ENCODE measurements around the gene FOXN3.

The FOXN3 gene

GRCh38 chr14:89382487-89382886 lies 34.5 kb downstream of the FOXN3 start:
- no peak for DNase-seq

DNA sequence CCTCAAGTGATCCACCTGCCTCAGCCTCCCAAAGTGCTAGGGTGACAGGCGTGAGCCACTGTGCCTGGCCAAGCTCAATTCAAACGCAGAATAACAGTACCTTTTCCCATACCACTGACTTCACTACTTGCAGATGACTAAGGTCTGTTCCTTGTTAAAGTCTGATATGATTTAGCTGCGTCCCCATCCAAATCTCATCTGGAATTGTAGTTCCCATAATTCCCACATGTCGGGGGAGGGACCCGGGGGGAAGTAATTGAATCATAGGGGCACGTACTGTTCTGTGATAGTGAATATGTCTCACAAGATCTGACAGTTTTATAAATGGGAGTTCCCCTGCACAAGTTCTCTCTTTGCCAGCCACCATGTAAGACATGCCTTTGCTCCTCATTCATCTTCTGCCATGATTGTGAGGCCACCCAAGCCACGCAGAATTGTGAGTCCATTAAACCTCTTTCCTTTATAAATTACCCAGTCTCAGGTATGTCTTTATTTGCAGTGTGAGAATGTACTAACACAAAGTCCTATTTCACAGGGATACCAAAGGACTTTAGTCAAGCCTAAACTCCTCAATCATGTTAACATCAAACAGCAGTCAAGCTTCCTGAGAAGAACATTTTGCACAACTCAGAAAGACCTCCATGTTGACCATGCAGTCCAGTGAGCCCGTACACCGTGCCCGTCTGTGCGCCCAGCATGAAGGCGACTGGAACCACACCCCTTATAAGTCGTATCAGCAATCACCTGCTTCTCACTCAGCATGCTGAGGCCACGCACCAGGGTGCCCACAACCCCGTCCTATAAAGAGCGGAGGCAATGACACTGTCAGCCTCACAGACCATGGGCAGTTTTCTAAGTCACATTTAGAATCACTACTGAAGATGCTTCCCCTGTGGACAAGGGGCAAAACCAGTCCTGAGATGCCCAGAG lies 36.9 kb downstream of the FOXN3 start:
- no peak for DNase-seq

DNA sequence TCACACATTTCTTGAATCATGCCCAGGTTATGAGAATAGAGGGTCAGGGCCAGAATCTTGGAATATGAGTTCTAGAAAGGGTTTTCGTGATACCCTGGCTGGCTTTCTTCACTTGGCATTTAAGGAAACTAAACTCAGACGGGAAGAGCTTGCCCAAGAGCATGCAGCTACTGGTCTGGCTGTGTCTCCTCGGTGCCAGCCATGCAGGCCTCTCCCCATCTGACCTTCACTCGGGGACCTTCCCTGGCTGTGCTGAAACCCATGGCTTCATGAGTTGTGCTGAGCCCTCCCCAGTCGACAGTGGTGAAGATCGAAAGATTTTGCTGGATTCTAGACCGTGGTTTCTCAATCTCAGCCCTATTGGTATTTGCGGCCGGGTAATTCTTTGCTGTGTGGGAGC lies 38.0 kb downstream of the FOXN3 start:
- DNase-seq, result no peak

GRCh38 chr14:89378119-89378518 lies 38.9 kb downstream of the FOXN3 start:
- no peak for DNase-seq

DNA sequence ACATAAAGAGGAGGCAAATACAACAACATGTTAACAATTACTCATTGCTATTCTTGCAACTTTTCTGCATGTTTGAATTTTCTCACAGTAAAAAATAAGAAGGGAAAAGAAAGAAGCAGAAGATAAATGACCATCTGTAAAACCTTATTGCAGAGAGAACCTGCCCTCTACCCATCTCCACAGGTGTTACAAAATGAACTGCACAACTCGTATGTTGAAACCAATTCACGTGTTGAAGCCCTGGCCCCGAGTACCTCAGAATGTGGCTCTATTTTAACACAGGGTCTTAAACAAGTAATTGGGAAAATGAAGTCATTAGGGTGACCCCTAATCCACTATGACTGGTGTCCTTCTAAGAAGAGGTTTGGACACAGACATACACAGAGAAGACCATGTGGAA lies 39.5 kb downstream of the FOXN3 start:
- DNase-seq, result no peak

DNA sequence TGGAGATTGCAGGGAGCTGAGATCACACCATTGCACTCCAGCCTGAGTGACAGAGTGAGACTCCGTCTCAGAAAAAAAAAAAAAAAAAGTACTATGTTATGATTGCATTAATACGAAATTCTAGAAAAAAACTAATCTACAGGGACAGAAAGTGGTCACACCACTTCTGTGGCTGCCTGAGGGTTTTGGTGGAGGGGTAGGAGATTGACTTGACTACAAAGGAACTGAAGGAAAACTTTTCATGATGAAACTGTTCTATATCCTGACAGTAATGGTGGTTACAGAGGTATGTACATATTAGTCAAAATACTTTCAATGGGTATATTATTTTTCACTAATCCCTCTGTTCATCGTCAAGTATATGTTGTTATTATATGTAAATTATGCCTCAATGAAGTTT lies 42.1 kb downstream of the FOXN3 start:
- no peak for DNase-seq

DNA sequence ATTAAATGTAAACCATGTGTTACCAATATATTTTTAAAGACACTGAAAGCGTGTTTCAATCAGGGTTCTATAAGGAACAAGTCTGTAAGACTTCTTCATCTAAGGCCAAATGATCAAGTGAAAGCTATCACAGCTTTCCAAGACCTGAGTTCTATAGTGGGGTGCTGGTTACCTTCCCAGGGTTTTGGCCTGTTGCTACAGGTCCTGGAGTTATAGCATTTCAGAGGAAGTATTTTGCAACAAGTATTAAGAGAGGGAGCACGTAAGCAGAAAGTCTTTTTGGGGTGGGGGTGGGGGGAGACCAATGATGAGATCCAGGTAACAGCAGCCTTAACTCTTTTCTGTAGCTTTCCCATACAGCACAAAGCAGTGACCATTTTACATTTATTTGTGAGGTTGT lies 43.8 kb downstream of the FOXN3 start:
- no peak for DNase-seq

DNA sequence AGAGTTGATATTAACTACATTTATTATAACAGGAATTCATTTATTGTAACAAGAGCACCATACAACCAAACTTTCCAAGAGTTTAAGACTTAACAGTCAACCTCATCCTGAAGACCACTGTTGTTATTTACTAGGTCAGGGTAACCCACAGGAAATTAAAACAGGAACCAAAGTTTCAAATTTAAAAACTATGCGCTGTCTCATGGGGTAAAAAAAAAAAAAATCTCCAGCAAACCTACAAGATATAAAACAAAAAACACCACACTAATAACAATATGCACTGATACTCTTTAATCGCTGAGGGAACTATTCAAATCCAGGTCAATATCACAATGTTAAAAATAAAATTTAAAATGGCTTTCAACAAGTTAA lies 44.5 kb downstream of the FOXN3 start:
- no peak for DNase-seq

DNA sequence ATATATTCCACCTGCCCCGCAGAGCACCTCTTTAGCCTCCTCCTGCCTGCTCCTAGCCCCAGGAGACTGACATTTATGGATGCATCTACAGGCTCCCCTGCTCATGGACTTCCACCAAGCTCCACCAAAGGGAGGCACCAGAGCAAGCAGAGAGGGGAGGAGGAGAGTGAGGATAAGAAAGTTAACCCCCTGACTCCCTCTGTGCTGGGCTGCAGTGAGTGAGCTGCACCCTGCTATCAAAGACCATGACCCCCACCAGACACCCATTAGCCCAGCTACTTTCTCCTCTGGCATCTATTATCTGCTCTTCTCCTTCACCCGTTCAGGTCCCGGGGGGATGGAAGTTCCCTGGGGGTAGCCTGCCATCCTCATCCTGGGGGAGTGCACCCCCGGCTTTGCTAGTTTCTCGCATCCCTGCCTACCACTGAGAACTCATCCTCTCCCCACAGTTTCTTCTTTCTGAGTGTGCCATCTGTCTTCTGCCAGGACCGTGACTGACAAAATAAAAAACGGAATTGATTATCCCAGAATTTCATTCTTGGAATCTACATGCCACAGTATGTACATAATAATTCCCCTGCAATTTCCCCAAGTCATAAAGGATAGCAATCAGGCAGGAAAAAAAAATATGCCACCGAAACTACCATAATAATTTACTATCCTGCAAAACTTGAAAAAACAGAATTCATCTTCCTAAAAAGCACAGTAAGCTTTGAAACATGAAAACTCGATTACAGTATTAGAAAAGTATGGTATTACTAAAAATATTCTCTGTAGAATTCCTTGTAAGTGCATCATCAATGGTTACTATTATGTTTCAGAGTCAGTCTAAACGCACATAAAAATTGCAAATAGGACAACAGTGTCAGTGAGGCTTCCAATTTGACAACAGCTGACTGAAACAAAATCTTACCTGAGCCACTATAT lies 45.2 kb downstream of the FOXN3 start:
- no peak for DNase-seq

DNA sequence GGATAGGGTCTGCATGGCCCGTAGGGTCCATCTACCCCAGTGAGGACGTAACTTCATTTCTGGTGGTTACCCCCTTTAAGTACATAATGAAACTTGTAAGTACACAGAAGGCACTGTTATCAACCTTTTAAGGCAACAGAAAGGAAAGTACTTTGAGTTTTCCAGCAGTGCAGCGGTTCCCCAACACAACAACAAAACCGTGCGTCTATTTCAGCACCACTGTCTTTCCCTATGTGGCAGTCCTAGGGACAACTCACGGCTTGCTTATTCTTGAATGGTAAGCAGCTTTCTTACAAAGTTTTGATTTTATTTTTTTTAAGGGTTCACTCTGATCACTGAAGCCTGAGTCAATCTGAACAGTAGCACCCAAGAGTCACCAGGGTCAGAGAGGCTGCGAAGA lies 46.3 kb downstream of the FOXN3 start:
- no peak for DNase-seq

GRCh38 chr14:89370381-89370780 lies 46.7 kb downstream of the FOXN3 start:
- no peak for DNase-seq

DNA sequence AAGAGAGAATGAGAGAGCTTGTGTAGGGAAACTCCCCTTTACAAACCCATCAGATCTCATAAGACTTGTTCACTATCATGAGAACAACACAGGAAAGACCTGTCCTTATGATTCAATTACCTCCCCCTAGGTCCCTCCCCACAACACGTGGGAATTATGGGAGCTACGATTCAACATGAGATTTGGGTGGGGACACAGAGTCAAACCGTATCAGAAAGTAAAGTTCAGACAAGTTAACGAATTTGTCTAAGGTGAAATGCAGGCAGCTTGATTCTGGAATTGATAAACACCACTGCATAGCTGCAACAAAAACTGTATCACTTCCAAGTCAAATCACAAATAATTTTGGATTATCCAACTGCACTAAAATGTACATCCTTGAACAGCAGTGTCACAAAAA lies 47.4 kb downstream of the FOXN3 start:
- no peak for DNase-seq

DNA sequence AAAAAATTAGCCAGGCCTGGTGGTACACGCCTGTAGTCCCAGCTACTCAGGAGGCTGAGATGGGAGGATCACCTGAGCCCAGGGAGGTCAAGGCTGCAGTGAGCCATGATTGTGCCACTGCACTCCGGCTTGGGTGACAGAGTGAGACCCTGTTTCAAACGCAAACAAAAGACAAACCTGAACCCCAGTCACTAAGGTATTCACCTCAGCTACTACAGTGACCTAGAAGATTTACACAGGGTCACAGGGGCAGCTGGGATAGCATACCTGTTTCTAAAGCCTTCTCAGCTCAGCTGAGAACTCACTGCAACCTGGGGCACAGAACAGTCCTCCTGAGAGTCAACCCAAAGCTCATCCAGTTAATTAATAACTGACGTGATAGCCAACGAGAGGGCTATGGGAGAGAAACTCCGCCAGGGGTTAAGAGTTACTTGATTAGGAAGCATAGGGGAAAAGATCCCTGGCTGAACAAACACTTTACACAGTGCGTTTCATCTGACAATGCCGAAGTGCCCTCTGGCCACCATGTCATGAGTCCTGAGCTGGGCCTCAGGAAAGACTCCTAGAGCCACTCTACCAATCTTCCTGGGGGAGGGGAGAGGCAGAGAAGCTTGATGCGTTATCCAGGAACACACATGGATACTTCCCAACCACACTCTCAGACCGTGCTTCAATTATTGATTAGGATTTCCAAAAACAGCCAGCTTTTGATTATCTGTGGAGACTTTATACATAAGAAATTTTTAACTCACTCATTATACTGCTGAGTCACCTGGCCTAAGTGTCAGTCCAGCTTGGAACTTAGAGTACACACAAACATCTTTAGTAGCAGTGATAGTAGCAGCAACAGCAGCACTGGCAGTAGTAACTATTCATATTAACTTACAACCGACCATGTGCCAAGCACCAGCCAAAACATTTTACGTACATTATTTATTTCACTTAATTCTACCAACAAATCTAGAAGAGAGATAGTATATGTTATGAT lies 48.2 kb downstream of the FOXN3 start:
- no peak for DNase-seq

DNA sequence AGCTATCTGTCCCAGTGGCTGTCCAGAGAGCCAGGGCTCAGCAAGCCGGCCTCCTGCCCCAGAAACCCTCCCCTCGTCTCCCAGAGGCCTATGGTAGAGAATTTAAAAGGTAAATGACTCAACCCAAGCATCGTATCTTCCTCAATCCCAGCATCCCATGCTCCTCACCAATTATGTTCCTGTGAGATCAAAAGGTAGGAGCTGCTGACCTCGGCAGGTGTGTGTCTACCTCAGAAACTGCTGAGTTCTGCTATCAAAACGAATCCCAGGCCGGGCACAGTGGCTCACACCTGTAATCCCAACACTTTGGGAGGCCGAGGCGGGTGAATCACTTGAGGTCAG lies 49.3 kb downstream of the FOXN3 start:
- DNase-seq, result no peak

- no peak for DNase-seq
Observed at GRCh38 chr14:89366864-89367778, 49.9 kb downstream of the FOXN3 start.

DNA sequence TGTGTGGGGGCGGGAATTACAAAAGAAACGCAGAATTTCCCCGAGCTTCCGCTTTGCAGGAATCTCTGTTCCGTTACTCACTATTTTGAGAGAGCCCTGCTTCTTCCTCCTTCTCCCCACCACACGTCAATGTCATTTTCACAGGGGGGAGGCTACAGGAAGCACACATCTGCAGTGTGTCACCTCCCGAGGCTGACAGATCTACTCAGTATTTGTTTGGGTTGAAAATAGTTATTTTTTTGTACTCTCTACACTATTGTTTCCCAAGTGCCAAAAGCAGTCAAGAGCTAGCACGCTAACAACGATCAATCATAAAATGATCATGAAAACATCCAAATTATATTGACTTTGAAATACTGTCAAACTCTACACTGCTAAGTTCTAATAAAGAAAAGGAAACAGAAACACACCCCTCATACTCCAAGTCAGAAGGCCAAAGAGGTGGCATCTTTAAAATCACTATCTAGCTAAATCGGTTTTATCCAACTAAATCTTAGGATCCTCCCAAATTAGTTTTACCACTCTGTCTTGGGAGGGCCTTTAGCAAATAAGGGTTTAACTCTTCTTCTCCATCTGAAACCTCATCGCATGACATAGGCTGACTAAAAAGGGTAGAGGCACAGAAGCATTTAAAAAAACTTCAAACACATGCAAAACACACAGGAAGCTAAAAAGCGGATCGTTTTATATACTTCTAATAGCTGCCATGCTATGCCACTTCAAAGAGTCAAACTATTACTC lies 51.8 kb downstream of the FOXN3 start:
- peak; percentile 34 for DNase-seq

GRCh38 chr14:89364316-89364715 lies 52.7 kb downstream of the FOXN3 start:
- no peak for DNase-seq

GRCh38 chr14:89360277-89360676 lies 56.8 kb downstream of the FOXN3 start:
- DNase-seq, result no peak

DNA sequence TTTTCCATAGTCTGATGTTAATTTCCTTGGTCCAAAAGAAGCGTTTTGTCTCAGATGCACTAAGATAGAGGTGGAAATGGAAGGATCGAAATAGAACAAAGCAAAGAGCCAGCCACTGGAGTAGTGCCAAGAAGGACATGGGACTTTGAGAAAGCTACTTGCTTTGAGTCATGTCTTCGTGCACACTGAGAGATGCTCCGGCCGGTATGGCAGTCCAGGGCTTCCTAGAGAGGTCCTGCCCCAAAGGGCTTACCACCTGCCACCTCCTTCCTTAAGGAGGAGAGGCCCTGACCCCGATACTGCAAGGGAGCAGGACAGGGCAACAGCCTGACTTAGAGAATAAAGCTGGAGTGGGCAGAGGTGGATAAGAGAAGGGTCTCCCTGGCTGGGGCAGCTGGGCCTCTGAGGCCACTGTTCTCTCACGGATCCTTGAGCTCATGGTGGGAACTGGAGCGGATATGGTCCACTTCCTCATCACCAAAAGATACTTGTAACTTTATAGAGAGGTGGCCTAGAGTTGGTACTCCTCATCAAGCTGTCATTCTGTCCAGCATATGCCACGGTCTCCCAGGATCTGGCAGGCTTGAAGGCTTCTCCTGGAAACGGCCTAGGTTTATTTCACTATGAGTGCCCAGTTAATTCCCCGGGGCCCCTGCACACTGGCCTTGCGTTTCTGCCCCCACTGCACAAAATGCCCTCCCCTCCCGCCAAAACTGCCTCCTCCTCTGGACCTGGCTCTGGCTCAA lies 57.4 kb downstream of the FOXN3 start:
- DNase-seq, result no peak

- peak; percentile 77 for DNase-seq
Observed at GRCh38 chr14:89357655-89358297, 59.3 kb downstream of the FOXN3 start.

Data from SIG-M5 (cell line).